SU-DHL-6 (cell line): ENCODE results near the gene TMEM164.

Experiments used
- EZH2phosphoT487 ChIP-seq: fragments of 200-600 bp; sonication (generic), shearing (Covaris generic); conservative IDR thresholded peaks from 2 replicates; pipeline ENCODE4 v1.6.1; 2018; ENCODE audit warnings: mild to moderate bottlenecking, antibody characterized with exemption, low read length, moderate library complexity, mixed read lengths
- TF ChIP-seq, protein P1 (sequence below): fragments of 200-600 bp; sonication (generic); IDR thresholded peaks from one replicate; pipeline ENCODE4 v1.5.1; 2017; ENCODE audit warnings: antibody characterized with exemption, mild to moderate bottlenecking, low read length, moderate library complexity; ENCODE audit not compliant: insufficient read depth, poor library complexity, severe bottlenecking

DNA sequence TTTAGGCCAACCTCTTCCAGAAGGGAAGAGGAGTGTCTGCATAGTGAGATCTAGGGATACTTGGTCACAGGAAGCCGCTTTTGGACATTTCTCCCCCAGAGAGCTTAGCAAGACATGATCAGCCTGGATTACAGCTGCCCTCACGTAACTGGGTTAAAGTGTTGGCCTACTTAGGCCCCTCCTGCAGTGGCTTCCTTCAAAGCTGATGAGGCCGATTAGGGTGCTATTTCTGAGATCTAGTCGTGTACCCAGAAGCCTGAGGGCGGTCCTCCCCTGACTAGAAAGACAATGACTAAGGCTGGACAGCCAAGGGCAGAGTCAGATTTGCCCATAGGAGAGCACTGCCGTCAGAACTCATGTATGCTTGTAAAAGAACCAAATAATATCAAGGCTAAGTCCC is 180.0 kb downstream of the TMEM164 start:
- TF ChIP-seq, protein P1, sequence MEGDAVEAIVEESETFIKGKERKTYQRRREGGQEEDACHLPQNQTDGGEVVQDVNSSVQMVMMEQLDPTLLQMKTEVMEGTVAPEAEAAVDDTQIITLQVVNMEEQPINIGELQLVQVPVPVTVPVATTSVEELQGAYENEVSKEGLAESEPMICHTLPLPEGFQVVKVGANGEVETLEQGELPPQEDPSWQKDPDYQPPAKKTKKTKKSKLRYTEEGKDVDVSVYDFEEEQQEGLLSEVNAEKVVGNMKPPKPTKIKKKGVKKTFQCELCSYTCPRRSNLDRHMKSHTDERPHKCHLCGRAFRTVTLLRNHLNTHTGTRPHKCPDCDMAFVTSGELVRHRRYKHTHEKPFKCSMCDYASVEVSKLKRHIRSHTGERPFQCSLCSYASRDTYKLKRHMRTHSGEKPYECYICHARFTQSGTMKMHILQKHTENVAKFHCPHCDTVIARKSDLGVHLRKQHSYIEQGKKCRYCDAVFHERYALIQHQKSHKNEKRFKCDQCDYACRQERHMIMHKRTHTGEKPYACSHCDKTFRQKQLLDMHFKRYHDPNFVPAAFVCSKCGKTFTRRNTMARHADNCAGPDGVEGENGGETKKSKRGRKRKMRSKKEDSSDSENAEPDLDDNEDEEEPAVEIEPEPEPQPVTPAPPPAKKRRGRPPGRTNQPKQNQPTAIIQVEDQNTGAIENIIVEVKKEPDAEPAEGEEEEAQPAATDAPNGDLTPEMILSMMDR: no peak
- no peak for TF ChIP-seq EZH2phosphoT487
